HG02588 (cell line): Measurements from ENCODE around the gene ARHGEF28.

Experiments used
- ATAC-seq: cut with Tn5 transposase; IDR thresholded peaks from one replicate; pipeline ENCODE4 v1.9.1; 2021; ENCODE audit warnings: mild to moderate bottlenecking, moderate library complexity; ENCODE audit not compliant: unreplicated experiment

ARHGEF28 gene

DNA sequence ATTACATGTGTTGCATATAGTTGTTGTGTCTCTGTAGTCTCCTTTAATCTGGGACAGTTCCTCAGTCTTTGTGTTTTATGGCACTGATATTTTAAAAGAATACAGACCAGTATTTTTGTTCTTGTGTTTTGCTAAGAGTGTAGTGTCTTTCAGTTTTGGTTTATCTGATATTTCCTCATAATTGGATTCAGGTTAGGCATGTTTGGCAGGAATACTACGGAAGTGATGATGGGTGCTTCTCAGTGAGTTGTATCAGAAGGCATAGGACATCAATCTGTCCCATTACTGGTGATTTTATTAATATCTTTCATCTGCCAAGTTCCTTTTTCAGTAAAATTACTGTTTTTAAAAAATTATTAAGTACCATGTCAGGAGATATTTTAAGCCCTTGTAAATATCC is 212.9 kb downstream of the ARHGEF28 start:
- no peak for ATAC-seq

DNA sequence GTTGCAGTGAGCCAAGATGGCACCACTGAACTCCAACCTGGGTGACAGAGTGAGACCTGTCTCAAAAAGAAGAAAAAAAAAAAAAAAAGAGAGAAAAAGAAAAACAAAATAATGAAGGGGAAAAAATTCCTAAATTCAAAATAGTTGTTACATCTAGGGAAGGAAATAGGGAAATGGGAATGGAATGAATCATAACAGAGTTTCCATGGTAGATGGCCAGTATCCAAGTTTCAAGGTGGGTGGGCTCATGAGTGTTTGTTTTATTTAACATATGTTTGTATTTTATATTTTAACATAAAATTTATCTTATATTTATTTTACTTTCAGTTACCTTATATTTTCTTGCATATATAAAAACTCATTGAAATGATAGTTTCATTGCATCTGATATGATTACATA is 215.6 kb downstream of the ARHGEF28 start:
- no peak for ATAC-seq

DNA sequence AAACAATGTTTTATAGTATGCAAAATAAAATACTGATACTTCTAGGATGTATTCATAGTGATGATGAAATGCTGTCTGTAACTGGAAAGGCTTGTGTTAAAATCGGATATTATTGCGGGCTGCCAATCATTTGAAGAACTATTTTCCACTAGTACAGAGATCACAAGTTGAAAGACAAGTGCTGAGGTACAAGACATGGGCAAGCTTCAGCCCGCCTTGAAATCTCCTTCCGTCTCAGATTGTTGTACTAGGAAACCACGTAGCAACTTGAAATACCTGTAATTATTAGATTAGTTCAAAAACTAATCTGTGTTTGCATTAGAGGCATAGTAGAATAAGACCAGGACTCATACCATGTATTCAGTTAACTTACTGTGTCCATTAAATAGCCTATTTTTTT is 218.2 kb downstream of the ARHGEF28 start:
- ATAC-seq: no peak

- ATAC-seq: no peak
Observed at GRCh38 chr5:73851471-73852181, 225.6 kb downstream of the ARHGEF28 start.

GRCh38 chr5:73853091-73853490 is 227.1 kb downstream of the ARHGEF28 start:
- ATAC-seq: no peak

DNA sequence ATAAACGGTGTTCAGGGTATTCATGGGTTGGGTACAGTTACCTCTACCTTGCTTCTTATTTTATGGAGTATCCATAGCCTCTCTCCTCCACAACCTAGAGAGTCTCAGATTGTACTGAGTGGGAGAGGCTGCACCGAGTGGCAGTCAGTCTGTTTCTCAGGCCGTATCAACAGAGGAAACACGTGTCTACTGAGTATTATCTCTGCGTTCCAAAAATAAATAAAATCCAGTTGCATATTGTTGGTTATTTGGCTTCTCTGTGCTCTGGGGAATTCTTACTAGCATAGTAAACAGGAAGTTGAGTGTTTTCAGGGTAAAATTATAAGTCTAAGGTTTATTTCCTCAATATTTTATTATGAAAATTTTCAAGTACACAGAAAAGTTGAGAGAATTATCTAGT is 231.0 kb downstream of the ARHGEF28 start:
- no peak for ATAC-seq

- ATAC-seq: no peak
Observed at GRCh38 chr5:73857446-73857845, 231.4 kb downstream of the ARHGEF28 start.

DNA sequence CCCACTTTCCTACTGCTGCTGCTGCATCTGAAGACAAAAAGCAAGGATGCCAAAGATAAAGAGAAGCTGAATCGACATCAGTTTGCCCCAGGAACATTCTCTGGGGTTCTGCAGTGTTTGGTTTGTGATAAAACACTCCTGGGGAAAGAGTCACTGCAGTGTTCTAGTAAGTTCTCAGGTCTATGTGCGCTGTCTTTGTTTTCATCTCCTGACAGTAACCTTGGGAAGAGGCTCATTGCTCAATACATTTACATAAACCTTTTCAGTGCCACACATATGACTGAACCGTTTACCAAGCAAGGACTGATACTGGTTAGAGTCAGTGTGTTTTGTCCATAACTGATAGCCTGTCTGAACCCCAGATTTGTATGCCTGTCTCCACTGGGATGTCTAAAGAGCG is 232.1 kb downstream of the ARHGEF28 start:
- ATAC-seq: no peak

- ATAC-seq: no peak
Observed at GRCh38 chr5:73858776-73859175, 232.8 kb downstream of the ARHGEF28 start.

DNA sequence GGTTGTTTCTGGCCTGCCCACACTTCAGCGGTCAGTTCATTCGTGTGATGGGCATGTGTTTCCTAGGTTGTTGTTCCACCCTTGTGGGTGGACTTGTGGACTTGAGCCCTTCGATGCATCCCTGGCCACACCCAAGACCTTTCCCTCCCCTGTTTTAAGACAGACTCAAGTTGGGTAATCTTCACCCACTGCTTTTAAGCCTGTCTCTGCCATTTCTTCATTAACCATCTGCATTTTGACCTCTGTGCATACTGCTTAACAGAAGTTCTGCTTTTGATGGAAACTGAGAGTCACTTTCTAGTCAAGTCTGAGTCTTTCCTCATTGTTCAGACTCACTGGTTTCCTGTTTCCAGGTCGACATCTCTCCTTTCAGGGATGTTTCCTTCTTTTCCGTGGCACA is 233.7 kb downstream of the ARHGEF28 start:
- ATAC-seq: no peak

DNA sequence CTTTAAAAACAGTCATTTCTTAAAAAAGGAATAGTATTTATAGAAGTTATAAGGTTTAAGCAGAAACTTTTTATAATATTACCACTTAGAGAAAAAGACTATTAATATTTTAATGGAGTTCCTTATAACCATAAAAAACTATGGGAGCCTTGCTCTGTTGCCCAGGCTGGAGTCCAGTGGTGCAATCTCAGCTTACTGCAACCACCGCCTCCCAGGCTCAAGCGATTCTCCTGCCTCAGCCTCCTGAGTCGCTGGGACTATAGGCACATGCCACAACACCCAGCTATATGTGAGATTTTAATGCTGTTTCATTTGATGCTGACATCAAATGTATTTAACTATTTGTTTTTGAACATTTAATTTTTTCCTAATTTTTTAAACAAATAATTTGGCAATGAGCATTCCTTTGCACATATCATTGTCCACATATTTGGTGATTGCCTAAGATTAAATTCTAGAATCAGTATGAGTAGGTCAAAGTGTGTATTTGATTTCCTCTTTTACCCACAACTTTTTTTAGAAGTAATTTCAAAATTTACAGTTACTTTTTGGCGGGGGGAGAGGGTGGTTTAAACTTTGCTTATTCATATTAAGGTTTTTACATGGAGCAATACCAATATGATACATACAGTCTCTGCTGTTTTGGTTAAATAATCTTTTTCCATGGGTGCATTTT is 235.5 kb downstream of the ARHGEF28 start:
- ATAC-seq: no peak

DNA sequence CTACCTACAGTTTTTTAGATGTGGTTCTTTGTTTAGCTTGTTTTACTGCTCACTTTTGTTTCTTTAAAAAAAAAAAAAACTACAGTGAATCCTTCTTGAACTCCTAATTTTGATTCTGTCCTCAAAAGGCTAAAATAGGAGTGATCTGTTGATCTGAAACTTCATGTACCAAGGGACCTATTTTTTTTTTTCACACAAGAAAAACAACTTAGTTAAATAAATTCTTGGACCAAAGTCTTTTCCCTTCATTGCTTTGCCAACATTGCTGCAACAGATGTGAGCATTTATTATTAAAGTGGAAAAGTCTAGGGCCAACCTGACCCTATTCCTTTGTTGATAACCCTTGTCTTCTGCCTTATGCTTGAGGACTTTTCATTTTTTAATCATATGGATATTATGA is 236.8 kb downstream of the ARHGEF28 start:
- no peak for ATAC-seq

DNA sequence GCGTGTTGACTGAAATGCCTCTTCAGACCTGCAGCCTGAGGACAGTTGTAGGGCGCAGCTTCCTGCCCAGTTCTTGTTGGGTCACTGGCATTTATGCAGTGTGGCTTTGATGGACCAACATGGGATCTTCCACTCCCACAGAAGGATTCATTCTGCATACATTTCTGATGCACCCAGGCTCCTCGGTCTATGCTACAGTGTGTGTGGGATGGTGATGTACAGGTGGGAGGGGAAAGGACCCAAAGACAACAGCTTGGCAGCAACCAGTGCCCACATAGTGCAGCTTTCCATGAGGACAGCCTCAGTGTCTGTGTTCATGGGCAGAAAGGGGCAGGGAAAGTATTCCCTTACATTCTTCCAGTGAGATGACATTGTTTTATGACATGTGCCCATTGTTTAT is 237.9 kb downstream of the ARHGEF28 start:
- ATAC-seq: no peak

GRCh38 chr5:73865315-73865714 is 239.3 kb downstream of the ARHGEF28 start:
- ATAC-seq: no peak

DNA sequence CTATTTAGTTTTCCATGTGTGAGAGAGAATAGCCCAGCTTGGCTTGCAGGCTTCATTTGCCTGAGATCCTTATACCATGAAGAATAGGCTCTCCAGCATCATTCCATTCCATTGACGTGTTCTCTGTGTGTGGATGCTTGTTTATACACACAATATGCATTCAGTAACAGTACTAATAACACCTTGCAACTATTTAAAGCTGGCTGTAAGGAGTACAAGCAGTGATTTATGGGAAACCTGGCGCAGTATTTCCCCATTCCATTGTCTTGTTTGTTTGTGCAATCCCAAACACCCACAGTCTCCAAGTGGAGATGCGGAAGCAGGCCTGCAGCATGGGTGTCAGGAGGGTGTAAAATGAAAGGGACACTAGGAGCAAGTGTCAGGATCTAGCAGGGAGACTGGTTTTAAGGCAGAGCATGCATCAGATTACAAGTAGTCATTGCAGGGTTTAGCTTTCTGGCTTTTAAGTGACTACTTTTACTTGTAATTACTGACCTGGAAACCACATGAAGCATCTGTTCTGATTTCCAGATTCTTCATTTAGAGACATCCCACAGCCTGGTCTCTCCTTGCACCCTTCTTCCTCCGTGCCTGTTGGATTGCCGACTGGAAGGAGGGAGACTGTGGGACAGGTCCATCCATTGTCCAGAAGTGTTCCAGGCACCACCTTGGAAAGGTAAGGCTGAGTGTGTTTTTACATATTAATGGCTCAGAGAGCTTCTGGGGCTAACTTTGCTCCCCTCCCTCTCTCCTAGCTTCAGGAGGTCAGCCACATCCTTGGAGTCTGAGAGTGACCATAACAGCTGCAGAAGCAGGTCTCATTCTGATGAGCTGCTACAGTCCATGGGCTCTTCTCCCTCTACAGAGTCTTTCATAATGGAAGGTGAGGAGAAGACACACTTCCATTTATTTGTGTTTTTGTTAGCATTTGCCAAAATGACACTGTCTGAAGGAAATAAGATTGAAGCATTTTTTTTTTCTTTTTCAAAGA is 241.6 kb downstream of the ARHGEF28 start:
- no peak for ATAC-seq

GRCh38 chr5:73883646-73884045 is 257.6 kb downstream of the ARHGEF28 start:
- ATAC-seq: no peak

DNA sequence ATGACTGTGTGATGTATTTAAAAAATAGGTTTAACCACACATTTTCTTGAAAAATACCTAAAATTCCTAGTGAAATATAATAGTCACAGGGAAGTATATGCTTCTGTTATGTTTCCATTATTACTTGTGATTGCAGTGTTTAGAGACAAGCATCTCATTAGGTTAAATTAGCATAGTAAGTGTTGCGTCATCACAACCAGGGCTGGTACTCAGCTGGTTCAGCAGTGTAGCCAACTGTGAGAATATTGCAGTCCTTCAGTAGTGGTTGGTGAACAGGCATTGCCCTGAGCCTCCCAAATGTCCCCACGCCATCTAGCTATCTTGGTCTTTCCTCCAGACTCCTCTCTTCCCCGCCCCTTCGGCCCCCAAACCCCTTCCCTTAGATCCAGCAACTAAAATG is 261.7 kb downstream of the ARHGEF28 start:
- ATAC-seq: no peak

DNA sequence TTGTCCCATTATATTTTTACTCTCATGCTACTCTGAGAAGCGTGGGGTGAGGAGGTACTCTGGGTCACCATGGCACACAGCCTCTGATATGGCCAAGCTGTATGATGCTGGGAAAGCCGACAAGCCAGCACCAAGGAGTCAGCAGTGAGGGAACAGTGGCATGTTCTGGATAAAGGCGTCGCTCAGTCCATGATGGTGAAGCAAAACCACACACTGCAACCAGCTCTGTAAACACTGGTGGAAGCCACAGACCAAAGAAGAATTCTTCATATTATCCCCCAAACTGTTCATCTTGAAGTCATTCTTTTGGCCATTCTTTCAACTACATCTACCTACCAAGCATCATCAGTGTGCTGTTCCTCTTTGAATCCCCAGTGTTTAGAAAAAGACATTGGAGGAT is 264.6 kb downstream of the ARHGEF28 start:
- ATAC-seq: no peak

DNA sequence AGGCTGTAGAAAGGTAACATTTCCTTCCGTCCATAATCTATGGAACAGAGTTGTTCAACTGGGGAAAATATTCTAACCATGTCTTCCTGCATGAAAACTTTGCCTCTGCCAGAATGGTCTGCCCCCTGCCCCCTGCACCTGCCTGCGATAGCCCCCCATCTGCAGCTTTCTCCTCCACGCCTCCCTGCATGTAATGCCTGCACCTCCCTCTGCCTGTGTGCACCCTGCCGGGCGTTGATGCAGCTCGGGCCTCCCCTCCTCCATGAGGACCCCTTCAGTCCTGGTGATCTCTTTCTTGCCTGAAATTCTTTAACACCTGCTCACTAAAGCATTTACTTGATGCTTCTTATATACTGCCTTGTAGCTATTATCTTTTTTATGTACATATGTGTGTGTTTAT is 266.2 kb downstream of the ARHGEF28 start:
- ATAC-seq: no peak

- ATAC-seq: no peak
Observed at GRCh38 chr5:73892806-73893205, 266.8 kb downstream of the ARHGEF28 start.

DNA sequence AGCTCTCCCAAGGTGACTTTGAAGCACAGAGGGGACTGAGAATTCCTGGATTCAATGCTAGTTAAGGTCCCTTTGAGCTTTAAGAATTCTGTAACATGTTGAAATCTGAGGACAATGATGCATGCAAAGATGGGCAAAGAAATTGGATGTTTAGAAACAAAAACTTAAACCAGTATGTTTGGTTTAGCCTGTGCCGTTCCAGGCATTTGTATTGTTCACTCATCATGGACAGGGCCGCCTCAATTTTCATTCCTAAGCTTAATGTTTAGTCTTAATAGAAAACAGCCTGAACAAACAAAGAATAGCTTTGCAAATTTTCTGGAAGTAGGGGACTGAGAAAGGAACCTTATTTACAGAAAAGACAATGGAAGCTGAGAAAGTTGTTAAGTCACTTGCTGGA is 267.8 kb downstream of the ARHGEF28 start:
- no peak for ATAC-seq

GRCh38 chr5:73894860-73895259 is 268.9 kb downstream of the ARHGEF28 start:
- ATAC-seq: no peak
